ENCODE measurements around the gene AZIN2. TPM values are rescaled to one million over a fixed set of nuclear protein-coding genes. Genes with fewer than 3 reads are reported as not detected.
"Not testable (repeated sequence)": the region's sequence is repeated elsewhere in the genome, so short reads cannot be mapped to it uniquely, and the experiment has no call there.

Gene AZIN2
- polyA plus RNA-seq, 1 donor = 2.5 TPM

DNA sequence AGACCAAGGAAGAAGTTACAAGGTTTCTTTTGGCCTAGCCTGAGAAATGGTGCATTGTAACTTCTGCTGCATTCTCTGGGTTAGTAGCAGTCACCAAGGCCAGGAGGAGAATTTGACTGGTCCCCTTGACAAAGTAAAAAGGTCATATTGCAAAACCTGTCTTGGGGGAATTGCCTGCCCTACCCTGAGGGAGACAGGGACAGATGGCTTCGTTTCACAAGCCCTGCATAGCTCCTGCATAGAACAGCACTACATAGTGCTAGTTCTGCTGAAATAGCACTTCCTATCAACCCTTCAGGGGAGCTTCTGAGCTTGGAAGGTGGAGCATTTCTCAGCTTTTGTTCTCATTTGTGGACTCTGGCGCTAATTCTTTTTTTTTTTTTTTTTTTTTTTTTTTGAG, 23.9 kb upstream of the AZIN2 start:
- no peaks in the 10 kb centered on the region for H3K27me3 ChIP-seq (ENCODE audit: control insufficient read depth, insufficient read depth, low read length)
- no peaks in the 10 kb centered on the region for H3K36me3 ChIP-seq (ENCODE audit: control insufficient read depth, insufficient read depth, low read length)
- peaks cover 3% of the 10 kb centered on the region for H3K9me3 ChIP-seq (ENCODE audit: control insufficient read depth, low read depth, low read length)
- WGBS (ENCODE audit: insufficient coverage, low lambda C conversion rate) = no CpG with 5 or more reads among the region's 2 CpGs
- no peaks in the 10 kb centered on the region for H3K4me1 ChIP-seq (ENCODE audit: control insufficient read depth, insufficient read depth, low read length)
- H3K27ac ChIP-seq (ENCODE audit: low read length) = no peak overlapping the region
- no peak overlapping the region for H3K4me3 ChIP-seq (ENCODE audit: low read length)
- no peak for DNase-seq

DNA sequence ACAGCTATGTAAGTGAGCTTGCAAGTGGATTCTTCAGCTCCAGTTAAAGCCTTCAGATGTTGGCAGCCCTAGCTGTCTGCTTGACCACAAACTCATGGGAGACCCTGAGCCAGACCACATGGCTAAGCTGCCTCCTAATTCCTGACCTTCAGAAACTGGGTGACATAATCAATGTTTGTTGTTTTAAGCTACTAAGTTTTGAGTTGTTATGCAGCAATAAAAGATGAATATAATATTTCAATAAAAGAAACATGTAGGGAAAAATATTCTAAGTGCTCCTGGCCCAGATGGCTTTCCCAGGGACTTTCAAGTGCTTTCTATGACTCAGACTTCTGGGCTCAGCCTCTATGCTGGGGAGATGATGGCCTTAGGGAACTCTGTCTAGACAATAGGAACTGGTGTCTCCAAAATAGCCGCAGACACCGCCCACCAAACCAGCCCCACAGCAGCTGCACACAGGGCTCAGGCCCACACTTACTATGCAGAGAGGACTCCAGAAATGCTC, 20.3 kb upstream of the AZIN2 start:
- H3K9me3 ChIP-seq (ENCODE audit: control insufficient read depth, low read depth, low read length) = peaks cover 25% of the 10 kb centered on the region
- H3K27ac ChIP-seq (ENCODE audit: low read length) = no peak overlapping the region
- no peak overlapping the region for H3K4me3 ChIP-seq (ENCODE audit: low read length)
- no peaks in the 10 kb centered on the region for H3K27me3 ChIP-seq (ENCODE audit: control insufficient read depth, insufficient read depth, low read length)
- DNase-seq = peak in 1 of 2 donors; percentile 27
- H3K4me1 ChIP-seq (ENCODE audit: control insufficient read depth, insufficient read depth, low read length) = no peaks in the 10 kb centered on the region
- no peaks in the 10 kb centered on the region for H3K36me3 ChIP-seq (ENCODE audit: control insufficient read depth, insufficient read depth, low read length)
- WGBS (ENCODE audit: insufficient coverage, low lambda C conversion rate) = no CpG with 5 or more reads among the region's 2 CpGs

DNA sequence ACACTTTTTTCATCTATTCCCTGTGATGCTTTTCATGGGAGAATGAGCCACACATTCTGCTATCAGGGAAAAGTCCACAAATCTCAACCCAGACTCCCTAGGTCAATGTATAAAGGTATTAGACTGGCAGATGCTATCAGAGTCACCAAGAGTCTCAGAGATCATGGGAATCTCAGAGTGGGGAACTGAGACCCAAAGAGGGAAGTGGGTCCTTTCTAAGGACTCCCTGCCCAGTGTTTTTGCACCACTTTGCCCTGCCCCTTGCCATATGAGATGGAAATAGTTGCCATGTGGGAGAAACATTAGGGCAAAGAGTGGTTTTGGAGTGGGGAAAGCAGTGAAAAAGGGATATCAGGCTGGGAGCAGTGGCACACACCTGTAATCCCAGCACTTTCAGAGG, 19.1 kb upstream of the AZIN2 start:
- H3K4me1 ChIP-seq (ENCODE audit: control insufficient read depth, insufficient read depth, low read length) = no peaks in the 10 kb centered on the region
- H3K27me3 ChIP-seq (ENCODE audit: control insufficient read depth, insufficient read depth, low read length) = no peaks in the 10 kb centered on the region
- no peak overlapping the region for H3K27ac ChIP-seq (ENCODE audit: low read length)
- DNase-seq = no peak
- H3K36me3 ChIP-seq (ENCODE audit: control insufficient read depth, insufficient read depth, low read length) = no peaks in the 10 kb centered on the region
- H3K4me3 ChIP-seq (ENCODE audit: low read length) = no peak overlapping the region
- H3K9me3 ChIP-seq (ENCODE audit: control insufficient read depth, low read depth, low read length) = peaks cover 25% of the 10 kb centered on the region

DNA sequence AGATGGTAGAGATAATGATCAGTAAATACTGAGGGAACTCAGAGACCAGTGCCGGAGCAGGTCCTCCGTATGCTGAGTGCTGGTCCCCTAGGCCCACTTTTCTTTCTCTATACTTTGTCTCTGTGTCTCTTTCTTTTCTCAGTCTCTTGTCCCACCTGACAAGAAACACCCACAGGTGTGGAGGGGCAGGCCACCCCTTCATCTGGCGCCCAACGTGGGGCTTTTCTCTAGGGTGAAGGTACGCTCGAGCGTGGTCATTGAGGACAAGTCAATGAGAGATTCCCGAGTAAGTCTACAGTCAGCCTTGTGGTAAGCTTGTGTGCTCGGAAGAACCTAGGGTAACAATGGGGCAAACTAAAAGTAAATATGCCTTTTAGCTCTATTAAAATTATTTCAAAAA, 16.7 kb upstream of the AZIN2 start:
- not testable (repeated sequence) for H3K27me3 ChIP-seq (ENCODE audit: control insufficient read depth, insufficient read depth, low read length); DNase-seq; H3K27ac ChIP-seq (ENCODE audit: low read length); H3K36me3 ChIP-seq (ENCODE audit: control insufficient read depth, insufficient read depth, low read length); H3K4me3 ChIP-seq (ENCODE audit: low read length); H3K4me1 ChIP-seq (ENCODE audit: control insufficient read depth, insufficient read depth, low read length)
- H3K9me3 ChIP-seq (ENCODE audit: control insufficient read depth, low read depth, low read length) = peaks cover 25% of the 10 kb centered on the region
- WGBS (ENCODE audit: insufficient coverage, low lambda C conversion rate) = 100% methylated on average over 2 of the region's 9 CpGs

DNA sequence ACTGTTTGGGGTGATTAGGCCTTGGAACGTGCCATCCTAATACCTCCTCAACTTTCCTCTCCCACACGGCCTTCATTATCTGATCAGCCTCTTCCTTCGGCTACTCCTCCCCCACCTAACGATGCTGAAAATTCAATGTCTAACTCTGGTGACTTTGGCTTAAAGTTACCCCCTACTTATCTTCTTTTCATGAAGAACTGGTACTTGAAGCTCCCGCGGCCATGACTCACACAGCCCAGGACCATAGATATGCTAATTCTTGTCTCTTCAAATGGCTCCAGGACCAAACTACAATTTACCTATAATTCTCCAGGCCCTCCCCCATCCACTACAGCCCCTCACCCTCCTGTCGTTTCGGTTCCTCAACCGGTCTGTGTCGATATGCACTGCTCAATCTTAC, 15.7 kb upstream of the AZIN2 start:
- Histone ChIP-seq H3K27me3 (ENCODE audit: control insufficient read depth, insufficient read depth, low read length) (peaks cover 4% of the 10 kb centered on the region), H3K9me3 (ENCODE audit: control insufficient read depth, low read depth, low read length) (peaks cover 21% of the 10 kb centered on the region), H3K27ac (ENCODE audit: low read length) (no peak overlapping the region), H3K36me3 (ENCODE audit: control insufficient read depth, insufficient read depth, low read length) (no peaks in the 10 kb centered on the region), H3K4me3 (ENCODE audit: low read length) (no peak overlapping the region), H3K4me1 (ENCODE audit: control insufficient read depth, insufficient read depth, low read length) (no peaks in the 10 kb centered on the region)
- DNase-seq = no peak
- WGBS (ENCODE audit: insufficient coverage, low lambda C conversion rate) = 89% methylated on average over 3 of the region's 10 CpGs

DNA sequence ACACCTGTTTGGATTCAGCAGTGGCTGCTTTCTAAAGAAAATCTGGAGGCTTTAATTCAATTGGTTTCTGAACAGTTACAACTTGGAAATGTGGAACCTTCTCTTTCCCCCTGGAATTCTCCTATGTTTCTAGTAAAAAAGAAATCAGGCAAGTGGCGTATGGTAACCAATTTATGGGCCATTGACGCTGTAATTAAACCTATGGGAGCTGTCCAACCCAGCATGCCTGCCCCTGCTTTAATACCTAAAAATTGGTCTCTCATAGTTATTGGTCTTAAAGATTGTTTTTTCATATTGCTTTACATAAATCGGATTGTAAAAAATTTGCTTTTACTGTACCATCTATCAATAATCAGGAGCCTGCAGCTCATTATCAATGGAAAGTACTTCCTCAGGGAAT, 14.5 kb upstream of the AZIN2 start:
- not testable (repeated sequence) for DNase-seq; H3K4me3 ChIP-seq (ENCODE audit: low read length); H3K4me1 ChIP-seq (ENCODE audit: control insufficient read depth, insufficient read depth, low read length); H3K36me3 ChIP-seq (ENCODE audit: control insufficient read depth, insufficient read depth, low read length); H3K27me3 ChIP-seq (ENCODE audit: control insufficient read depth, insufficient read depth, low read length); H3K27ac ChIP-seq (ENCODE audit: low read length)
- WGBS (ENCODE audit: insufficient coverage, low lambda C conversion rate) = 100% methylated on average over 1 of the region's 3 CpGs
- peaks cover 21% of the 10 kb centered on the region for H3K9me3 ChIP-seq (ENCODE audit: control insufficient read depth, low read depth, low read length)

DNA sequence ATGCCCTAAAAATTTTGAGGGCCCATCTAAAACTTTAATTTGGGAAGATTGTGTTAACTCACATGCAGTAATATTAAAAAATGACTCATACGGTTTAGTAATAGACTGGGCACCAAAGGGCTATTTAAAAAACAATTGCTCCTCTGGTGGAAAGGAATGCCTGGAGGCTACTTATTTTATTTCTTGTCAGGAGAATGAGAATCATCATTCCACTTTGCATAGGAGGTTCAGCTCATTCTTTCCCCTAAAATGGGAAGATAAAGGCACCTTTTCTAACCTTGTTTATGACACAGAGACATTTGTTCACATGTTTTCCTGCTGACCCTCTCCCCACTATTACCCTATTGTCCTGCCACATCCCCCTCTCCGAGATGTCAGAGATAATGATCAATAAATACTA, 12.8 kb upstream of the AZIN2 start:
- not testable (repeated sequence) for DNase-seq; H3K4me1 ChIP-seq (ENCODE audit: control insufficient read depth, insufficient read depth, low read length); H3K4me3 ChIP-seq (ENCODE audit: low read length); H3K27ac ChIP-seq (ENCODE audit: low read length); H3K36me3 ChIP-seq (ENCODE audit: control insufficient read depth, insufficient read depth, low read length); H3K27me3 ChIP-seq (ENCODE audit: control insufficient read depth, insufficient read depth, low read length)
- no CpG with 5 or more reads among the region's 2 CpGs for WGBS (ENCODE audit: insufficient coverage, low lambda C conversion rate)
- peaks cover 13% of the 10 kb centered on the region for H3K9me3 ChIP-seq (ENCODE audit: control insufficient read depth, low read depth, low read length)

DNA sequence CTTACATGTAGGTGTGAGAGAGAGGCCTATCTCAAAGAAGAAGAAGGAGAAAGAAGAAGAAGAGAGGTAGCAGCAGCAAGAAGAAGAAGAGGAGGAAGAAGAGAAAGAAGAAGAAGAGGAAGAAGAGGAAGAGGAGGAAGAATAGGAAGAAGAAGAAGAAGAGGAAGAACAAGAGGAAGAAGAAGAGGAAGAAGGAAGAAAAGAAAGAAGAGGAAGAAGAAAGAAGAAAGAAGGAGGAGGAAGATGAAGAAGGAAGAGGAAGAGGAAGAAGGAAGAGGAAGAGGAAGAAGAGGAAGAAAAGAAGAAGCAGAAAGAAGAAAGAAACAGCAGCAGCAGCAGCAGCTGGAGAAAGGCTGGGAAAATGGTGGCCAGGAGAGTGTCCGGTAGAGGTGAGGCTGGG, 10.3 kb upstream of the AZIN2 start:
- H3K4me1 ChIP-seq (ENCODE audit: control insufficient read depth, insufficient read depth, low read length) = no peaks in the 10 kb centered on the region
- no peak overlapping the region for H3K4me3 ChIP-seq (ENCODE audit: low read length)
- DNase-seq = no peak
- no CpG with 5 or more reads among the region's 1 CpG for WGBS (ENCODE audit: insufficient coverage, low lambda C conversion rate)
- H3K27ac ChIP-seq (ENCODE audit: low read length) = no peak overlapping the region
- H3K36me3 ChIP-seq (ENCODE audit: control insufficient read depth, insufficient read depth, low read length) = no peaks in the 10 kb centered on the region
- peaks cover 4% of the 10 kb centered on the region for H3K27me3 ChIP-seq (ENCODE audit: control insufficient read depth, insufficient read depth, low read length)
- no peaks in the 10 kb centered on the region for H3K9me3 ChIP-seq (ENCODE audit: control insufficient read depth, low read depth, low read length)

DNA sequence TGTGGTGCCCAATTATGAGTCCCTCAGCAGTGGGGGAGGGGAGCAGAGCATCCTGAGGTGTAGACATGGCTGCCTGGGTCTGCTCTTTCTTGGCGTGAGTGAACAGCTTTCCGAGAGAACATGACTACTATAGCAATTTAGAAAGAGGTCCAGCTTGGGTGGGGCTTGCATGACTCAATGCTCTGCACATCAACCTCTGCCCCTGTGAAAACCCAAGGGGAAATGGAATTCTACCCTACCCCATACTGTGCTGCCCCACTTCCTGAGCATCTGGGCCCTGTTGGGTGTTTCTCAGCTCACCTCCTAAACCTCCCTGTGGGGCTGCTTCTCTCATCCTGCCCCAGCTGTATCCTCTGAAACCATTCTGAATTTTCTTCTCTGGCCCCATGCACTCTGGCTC, 8.2 kb upstream of the AZIN2 start:
- Histone ChIP-seq H3K27me3 (ENCODE audit: control insufficient read depth, insufficient read depth, low read length) (peaks cover 4% of the 10 kb centered on the region), H3K27ac (ENCODE audit: low read length) (no peak overlapping the region), H3K9me3 (ENCODE audit: control insufficient read depth, low read depth, low read length) (no peaks in the 10 kb centered on the region), H3K36me3 (ENCODE audit: control insufficient read depth, insufficient read depth, low read length) (no peaks in the 10 kb centered on the region), H3K4me1 (ENCODE audit: control insufficient read depth, insufficient read depth, low read length) (no peaks in the 10 kb centered on the region), H3K4me3 (ENCODE audit: low read length) (no peak overlapping the region)
- no peak for DNase-seq
- WGBS (ENCODE audit: insufficient coverage, low lambda C conversion rate) = no CpG with 5 or more reads among the region's 2 CpGs

DNA sequence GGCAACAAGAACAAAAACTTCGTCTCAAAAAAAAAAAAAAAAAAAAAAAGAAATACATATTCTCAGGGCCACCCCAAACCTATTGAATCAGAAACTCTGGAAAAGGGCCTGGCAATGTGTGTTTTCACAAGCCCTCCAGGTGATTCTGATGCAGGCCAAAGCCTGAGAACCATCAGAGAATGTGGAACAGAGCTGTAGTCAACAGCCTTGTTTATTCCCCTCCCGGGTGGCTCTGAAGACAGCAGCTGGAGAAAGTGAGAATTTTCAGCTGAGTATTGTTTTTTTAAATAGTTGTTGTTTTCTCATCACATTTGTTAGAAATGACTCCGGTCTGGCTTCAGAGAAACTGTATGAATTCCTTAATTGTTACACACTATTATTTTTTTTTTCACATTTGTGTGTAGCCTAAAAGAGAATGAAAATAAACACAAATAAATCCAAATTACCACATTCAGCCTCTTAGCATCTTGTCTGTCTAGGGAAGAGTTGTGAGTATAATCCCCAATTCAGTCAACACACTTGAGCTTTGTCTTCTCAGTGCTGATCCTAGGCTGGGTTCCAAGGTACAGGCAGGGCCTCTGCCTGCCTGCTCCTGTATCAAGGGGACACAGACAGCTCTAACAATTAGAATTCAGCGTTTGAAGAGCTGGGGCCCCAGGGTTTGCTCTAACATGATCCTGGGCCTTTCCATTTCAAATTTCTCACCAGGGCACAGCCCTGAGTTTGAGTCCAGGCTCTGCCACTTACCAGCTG, 6.6 kb upstream of the AZIN2 start:
- DNase-seq = no peak
- WGBS (ENCODE audit: insufficient coverage, low lambda C conversion rate) = no CpG with 5 or more reads among the region's 4 CpGs
- peaks cover 2% of the 10 kb centered on the region for H3K27me3 ChIP-seq (ENCODE audit: control insufficient read depth, insufficient read depth, low read length)
- no peaks in the 10 kb centered on the region for H3K4me1 ChIP-seq (ENCODE audit: control insufficient read depth, insufficient read depth, low read length)
- H3K4me3 ChIP-seq (ENCODE audit: low read length) = no peak overlapping the region
- no peaks in the 10 kb centered on the region for H3K9me3 ChIP-seq (ENCODE audit: control insufficient read depth, low read depth, low read length)
- no peak overlapping the region for H3K27ac ChIP-seq (ENCODE audit: low read length)
- H3K36me3 ChIP-seq (ENCODE audit: control insufficient read depth, insufficient read depth, low read length) = no peaks in the 10 kb centered on the region

DNA sequence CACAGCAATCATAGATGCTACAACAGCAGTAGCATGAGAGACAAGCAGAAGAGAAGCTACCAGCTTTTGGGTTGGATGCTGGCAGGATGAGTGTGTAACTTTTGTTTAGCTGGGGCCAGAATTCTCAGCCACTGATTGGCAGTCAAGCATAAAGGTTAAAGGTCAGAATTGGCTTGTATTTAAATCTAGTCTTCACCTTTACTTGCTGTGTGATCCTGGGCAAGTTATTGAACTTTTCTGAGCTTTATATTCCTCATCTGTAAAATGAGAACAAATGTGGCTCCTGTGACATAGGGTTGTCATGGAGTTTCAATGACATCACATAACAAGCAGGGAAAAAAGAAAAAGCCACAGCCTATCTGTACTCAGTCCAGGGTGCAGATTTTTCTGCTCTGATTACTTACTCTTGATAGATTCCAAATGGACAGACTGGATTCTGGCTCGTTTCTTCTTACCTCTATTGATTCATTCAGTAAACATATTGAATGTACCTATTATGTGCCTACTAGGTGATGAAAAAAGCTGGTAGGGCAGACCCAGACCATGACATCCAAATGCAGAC, 2.8 kb upstream of the AZIN2 start:
- H3K4me3 ChIP-seq (ENCODE audit: low read length) = no peak overlapping the region
- H3K27ac ChIP-seq (ENCODE audit: low read length) = no peak overlapping the region
- H3K27me3 ChIP-seq (ENCODE audit: control insufficient read depth, insufficient read depth, low read length) = peaks cover 16% of the 10 kb centered on the region
- WGBS (ENCODE audit: insufficient coverage, low lambda C conversion rate) = no CpG with 5 or more reads among the region's 1 CpG
- H3K4me1 ChIP-seq (ENCODE audit: control insufficient read depth, insufficient read depth, low read length) = peaks cover 11% of the 10 kb centered on the region
- no peaks in the 10 kb centered on the region for H3K36me3 ChIP-seq (ENCODE audit: control insufficient read depth, insufficient read depth, low read length)
- H3K9me3 ChIP-seq (ENCODE audit: control insufficient read depth, low read depth, low read length) = no peaks in the 10 kb centered on the region
- no peak for DNase-seq
